GM12801 (cell line): Measurements from ENCODE around the gene EIF2B4.

Source experiments
- CTCF ChIP-seq: IDR thresholded peaks from one replicate; pipeline ENCODE4 v1.5.1; 2011; ENCODE audit warnings: control low read depth; ENCODE audit not compliant: insufficient read length; ENCODE audit errors: extremely low read depth

The EIF2B4 gene

DNA sequence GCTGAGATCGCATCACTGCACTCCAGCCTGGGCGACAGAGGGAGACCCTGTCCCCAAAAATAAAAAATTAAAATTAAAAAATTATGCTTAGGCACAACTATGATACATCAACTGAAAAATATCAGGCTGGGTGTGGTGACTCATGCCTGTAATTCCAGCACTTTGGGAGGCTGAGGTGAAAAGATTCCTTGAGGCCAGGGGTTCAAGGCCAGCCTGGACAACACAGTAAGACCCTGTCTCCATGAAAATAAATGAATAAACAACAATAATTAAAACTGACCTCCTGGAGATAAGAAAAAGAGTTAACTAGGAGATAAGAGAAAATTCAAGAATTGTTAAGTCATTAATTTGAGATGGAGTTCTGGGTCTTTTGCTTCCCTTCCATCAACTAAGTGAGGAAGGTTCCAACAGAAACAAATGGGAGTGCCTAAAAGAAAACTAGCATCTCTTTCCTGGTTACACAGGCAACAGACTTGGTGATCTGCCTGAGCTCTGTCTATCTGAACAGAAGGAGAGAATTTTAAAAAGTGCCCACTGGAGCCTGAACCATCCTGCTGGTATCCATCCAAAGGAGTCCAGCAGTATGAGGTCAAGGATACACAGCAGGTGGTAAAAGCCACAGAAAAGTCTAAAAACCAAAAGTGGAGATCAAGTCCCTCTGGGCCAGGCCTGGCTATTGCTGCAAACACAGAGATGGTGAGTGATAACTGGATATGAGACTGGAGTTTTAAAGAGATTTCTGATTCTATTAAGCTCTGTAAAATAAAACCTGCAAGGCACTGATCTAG lies 30.4 kb upstream of the EIF2B4 start:
- TF ChIP-seq CTCF, result no peak

DNA sequence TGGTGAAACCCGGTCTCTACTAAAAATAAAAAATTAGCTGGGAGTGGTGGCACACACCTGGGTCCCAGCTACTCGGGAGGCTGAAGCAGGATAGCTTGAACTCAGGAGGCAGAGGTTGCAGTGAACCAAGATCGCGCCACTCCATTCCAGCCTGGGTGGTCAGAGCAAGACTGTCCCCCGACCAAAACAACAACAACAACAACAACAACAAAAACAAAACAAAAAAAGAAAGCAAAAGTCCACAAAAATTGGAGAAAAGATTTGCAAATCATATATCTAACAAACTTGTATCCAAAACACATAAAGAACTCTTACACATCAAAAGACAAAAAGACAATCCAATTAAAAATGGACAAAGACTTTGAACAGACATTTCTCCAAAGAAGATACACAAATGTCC lies 28.8 kb upstream of the EIF2B4 start:
- TF ChIP-seq CTCF, result no peak

DNA sequence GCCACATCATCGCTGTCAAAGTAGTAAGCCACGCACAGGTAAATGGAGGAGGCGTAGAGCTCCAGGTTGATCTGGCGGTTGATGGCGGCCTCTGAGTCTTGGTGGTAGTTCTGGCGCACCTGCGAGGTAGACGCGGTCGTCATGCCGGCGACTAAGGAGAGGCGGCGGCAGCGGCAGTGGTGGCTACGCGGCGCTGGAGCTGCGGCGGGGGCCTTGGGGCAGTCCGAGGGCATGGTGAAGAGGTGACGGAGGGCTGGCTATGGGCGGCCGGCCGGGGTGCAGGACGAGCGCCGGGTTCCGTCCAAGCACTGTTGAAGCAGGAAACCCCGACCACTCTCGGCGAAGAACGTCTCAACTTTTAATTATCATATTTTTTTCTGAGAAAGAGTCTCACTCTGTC lies 23.1 kb upstream of the EIF2B4 start:
- no peak for TF ChIP-seq CTCF

DNA sequence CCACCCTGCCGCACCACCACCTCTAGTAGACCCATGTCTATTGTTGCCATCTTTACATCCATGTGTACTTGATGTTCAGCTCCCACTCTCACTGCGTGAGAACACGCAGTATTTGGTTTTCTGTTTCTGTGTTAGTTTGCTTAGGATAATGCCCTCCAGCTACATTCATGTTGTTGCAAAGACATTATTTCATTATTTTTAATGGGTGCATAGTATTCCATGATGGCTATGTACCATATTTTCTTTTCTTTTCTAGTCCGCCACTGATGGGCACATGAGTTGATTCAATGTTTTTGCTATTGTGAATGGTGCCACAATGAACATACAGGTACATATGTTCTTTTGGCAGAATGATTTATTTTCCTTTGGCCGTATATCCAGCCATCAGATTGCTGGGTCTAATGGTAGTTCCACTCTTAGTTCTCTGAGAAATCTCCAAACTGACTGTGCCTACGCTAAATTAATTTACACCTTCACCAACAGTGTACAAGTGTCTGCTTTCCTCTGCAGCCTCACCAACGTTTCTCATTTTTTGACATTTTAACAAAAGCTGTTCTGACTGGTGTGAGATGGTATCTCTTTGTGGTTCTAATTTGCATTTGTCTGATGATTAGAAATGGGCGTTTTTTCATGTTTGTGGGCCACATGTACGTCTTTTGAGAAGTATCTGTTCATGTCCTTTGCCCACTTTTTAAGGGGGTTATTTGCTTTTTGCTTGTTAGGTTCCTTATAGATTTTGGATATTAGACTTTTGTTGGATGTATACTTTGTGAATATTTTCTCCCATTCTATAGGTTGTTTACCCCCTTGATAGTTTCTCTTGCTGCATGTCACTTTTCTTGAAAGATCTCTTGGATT lies 20.9 kb upstream of the EIF2B4 start:
- no peak for TF ChIP-seq CTCF

DNA sequence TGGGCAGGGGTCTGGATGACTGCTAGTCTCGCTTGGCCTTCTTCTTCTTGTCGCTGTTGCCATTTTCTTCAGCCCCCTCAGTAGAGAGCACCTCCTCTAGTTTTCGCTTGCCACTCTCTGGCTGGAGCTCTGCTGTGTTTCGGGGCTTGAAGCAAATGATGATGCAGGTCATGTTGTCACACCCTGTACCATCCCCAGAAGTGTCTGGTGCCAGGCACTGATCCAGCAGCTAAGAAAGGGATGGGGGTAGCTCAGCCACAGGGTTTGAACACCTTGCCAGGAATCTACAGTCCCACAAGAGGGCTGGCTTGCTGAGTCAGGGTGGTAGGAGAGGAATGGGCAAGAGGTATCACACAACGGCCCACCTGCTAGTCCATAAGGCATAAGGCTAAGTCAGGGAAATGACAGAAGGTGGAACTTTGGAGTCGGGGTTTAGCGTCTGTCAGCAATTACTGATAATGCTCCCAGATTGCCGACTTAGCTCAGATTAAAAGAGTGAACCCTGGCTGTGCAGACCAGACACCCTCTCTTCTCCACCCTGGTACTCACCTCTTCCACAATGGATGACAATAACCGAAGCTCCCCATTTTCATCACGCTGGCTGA lies 11.5 kb upstream of the EIF2B4 start:
- TF ChIP-seq CTCF, result no peak

DNA sequence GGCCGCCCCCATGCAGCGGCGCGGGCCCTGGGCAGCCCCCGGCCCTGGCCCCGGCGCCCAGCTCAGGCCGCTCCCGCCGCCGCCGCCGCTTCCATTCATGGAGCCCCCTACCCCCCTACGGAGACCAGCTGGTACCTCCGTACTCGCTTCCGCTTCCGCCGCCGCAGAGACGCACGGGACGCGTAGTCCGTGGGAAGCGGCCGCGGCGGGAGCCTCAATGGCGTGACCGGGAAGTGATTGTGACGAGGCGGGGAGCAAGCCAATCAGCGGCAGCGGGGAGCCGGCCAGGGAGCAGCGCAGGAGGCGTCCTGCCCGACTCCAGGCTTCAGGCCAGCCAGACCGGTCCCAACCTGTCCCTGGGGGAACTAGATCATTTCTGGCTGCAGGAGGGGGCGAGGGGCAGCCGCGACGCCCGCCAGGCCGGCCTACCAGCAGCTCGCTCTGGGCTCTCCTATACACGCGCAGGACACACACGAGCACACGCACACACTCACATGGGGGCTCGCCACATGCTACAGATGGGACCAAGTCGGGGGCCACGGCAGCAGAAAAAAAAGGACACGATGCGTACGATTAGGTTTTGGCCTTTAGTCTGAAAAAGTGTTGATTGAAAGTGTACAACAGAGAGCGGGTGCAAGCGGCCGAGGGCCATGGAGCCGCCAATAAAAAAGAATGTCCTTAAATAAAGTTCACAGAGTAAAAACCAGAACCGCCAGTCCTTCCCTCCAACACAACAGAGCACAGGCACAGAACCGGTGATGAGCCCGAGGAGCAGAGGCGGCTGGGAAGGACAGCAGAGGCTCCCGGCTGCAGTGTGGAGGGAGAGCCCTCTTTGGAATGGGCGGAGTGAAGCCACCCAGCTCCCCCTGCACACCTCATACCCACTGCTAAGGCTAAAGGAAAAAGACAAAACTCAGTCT lies 10.7 kb upstream of the EIF2B4 start, which contains the start of gene ZNF513:
Gene ZNF513, minus strand, starts transcription at position 109 of the 920 bp plus-strand sequence. CDS start 208 bp downstream, outside the sequence.
- no peak for TF ChIP-seq CTCF
